ENCODE measurements around the gene NABP1.

The NABP1 gene

DNA sequence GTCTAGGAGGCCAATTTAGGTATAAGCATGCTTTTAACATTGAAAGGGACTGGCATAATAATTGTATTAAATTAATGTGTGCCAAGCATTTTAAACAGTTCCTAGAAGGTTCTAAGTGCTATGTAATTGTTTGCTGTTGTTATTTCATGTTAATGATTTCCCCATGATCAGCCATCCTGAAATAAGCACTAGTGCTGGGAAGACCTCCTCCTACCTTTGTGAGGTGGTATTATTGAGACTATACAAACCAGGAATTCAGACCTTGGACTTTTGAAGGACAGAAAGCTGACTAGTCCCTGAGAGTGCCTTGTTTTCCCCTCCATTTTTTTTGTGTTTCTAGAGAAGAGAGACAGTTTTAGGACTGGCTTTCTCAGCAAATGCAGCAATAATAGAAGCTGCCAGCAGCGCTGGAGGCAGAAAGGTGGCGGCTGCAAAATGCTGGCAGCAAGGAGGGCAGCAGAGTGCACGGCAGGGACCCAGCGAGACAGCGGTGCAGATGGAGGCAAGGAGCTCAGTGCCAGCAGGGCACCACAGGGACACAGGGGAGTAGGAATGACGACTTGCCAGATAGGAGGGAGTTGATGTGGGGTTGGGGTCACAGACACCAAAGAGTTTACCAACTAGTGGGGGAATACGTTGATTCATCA, 25.3 kb downstream of the NABP1 start:
- H4K91ac ChIP-seq (ENCODE audit: low read depth, low read length, poor library complexity): no peak overlapping the region
- H3K14ac ChIP-seq (ENCODE audit: low read length): no peak overlapping the region
- H3K27ac ChIP-seq (replicated peaks; ENCODE audit: low read length): no peak overlapping the region
- H2BK15ac ChIP-seq (ENCODE audit: low read length): no peak overlapping the region
- no peaks in the 10 kb centered on the region for H3K36me3 ChIP-seq (replicated peaks in 1 of 2; ENCODE audit: control insufficient read depth in 2 of 2, insufficient read depth in 2 of 2, low read length in 2 of 2)
- H3K9ac ChIP-seq (ENCODE audit: low read depth, low read length, poor library complexity): no peak overlapping the region
- no peak overlapping the region for H2BK120ac ChIP-seq (ENCODE audit: low read depth, low read length)
- H3K23ac ChIP-seq (ENCODE audit: low read depth, low read length, poor library complexity): no peak overlapping the region
- no peak overlapping the region for H4K8ac ChIP-seq (ENCODE audit: low read depth, low read length)
- H3K4ac ChIP-seq (ENCODE audit: low read length): no peak overlapping the region
- no peaks in the 10 kb centered on the region for H3K9me3 ChIP-seq (replicated peaks in 1 of 2; ENCODE audit: control insufficient read depth in 2 of 2, insufficient read depth in 1 of 2, low read depth in 1 of 2, low read length in 2 of 2)
- H2BK5ac ChIP-seq (ENCODE audit: low read length): no peak overlapping the region
- no peak for DNase-seq (ENCODE audit: low spot score)
- no CpG with 5 or more reads among the region's 7 CpGs for WGBS, 2 donors (ENCODE audit: extremely low coverage in 2 of 2, insufficient read length in 2 of 2, insufficient replicate concordance in 1 of 2)
- no peak overlapping the region for H2BK12ac ChIP-seq (ENCODE audit: low read length)
- no peak overlapping the region for H3K4me2 ChIP-seq (ENCODE audit: insufficient read depth, low read length, poor library complexity, severe bottlenecking)
- peaks cover 0 to 2% of the 10 kb centered on the region in 2 donors for H3K4me1 ChIP-seq (ENCODE audit: control insufficient read depth in 2 of 2, insufficient read depth in 1 of 2, low read depth in 1 of 2, low read length in 2 of 2)
- peaks cover 0 to 13% (median 0%) of the 10 kb centered on the region in 3 experiments for H3K27me3 ChIP-seq (ENCODE audit: control insufficient read depth in 3 of 3, insufficient read depth in 3 of 3, low read depth in 1 of 3, low read length in 3 of 3)
- H2AK5ac ChIP-seq (ENCODE audit: low read depth, low read length): no peak overlapping the region
- no peaks in the 10 kb centered on the region for H3K79me1 ChIP-seq (ENCODE audit: low read depth, low read length)
- H3K18ac ChIP-seq (ENCODE audit: low read length): no peak overlapping the region
- no peak overlapping the region for H2AFZ ChIP-seq (ENCODE audit: low read length)
- H3K4me3 ChIP-seq (ENCODE audit: low read length in 2 of 2): no peak overlapping the region

DNA sequence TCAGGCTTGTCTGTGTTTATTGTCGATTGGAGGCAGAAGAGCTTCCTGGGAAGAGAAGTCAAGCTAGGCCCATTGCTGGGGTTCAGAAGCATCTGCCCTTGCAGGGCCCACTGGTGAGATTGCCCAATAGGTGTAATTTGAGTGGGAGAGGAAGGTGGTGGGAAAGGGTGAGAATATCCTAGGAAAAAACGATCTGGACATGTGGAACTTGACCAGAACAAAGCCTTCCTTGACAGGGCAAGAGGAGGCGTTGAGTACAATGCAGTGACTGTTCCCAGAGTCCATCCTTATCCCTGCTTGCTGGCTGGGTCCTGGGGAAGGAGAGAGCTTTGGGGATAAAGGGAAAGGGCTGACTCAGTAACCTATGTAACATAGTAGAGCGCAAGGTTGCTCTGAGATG, 27.1 kb downstream of the NABP1 start:
- Histone ChIP-seq H3K36me3 (replicated peaks in 1 of 2; ENCODE audit: control insufficient read depth in 2 of 2, insufficient read depth in 2 of 2, low read length in 2 of 2) (no peaks in the 10 kb centered on the region), H3K4me2 (ENCODE audit: insufficient read depth, low read length, poor library complexity, severe bottlenecking) (no peak overlapping the region), H2BK120ac (ENCODE audit: low read depth, low read length) (no peak overlapping the region), H3K9ac (ENCODE audit: low read depth, low read length, poor library complexity) (no peak overlapping the region), H2AK5ac (ENCODE audit: low read depth, low read length) (no peak overlapping the region), H4K91ac (ENCODE audit: low read depth, low read length, poor library complexity) (no peak overlapping the region), H3K4me3 (ENCODE audit: low read length in 2 of 2) (no peak overlapping the region), H3K4me1 (ENCODE audit: control insufficient read depth in 2 of 2, insufficient read depth in 1 of 2, low read depth in 1 of 2, low read length in 2 of 2) (peaks cover 0 to 2% of the 10 kb centered on the region in 2 donors), H3K9me3 (replicated peaks in 1 of 2; ENCODE audit: control insufficient read depth in 2 of 2, insufficient read depth in 1 of 2, low read depth in 1 of 2, low read length in 2 of 2) (no peaks in the 10 kb centered on the region), H3K18ac (ENCODE audit: low read length) (no peak overlapping the region), H4K8ac (ENCODE audit: low read depth, low read length) (no peak overlapping the region), H3K27me3 (ENCODE audit: control insufficient read depth in 3 of 3, insufficient read depth in 3 of 3, low read depth in 1 of 3, low read length in 3 of 3) (peaks cover 0 to 13% (median 0%) of the 10 kb centered on the region in 3 experiments), H3K27ac (replicated peaks; ENCODE audit: low read length) (no peak overlapping the region), H2BK12ac (ENCODE audit: low read length) (no peak overlapping the region), H3K79me1 (ENCODE audit: low read depth, low read length) (no peaks in the 10 kb centered on the region), H2BK5ac (ENCODE audit: low read length) (no peak overlapping the region), H3K23ac (ENCODE audit: low read depth, low read length, poor library complexity) (no peak overlapping the region), H2AFZ (ENCODE audit: low read length) (no peak overlapping the region), H3K14ac (ENCODE audit: low read length) (no peak overlapping the region), H3K4ac (ENCODE audit: low read length) (no peak overlapping the region), H2BK15ac (ENCODE audit: low read length) (no peak overlapping the region)
- no CpG with 5 or more reads among the region's 4 CpGs for WGBS, 2 donors (ENCODE audit: extremely low coverage in 2 of 2, insufficient read length in 2 of 2, insufficient replicate concordance in 1 of 2)
- no peak for DNase-seq (ENCODE audit: low spot score)

GRCh38 chr2:191705701-191706100, 27.8 kb downstream of the NABP1 start:
- no peak overlapping the region for H2BK15ac ChIP-seq (ENCODE audit: low read length)
- no peaks in the 10 kb centered on the region for H3K79me1 ChIP-seq (ENCODE audit: low read depth, low read length)
- no peak overlapping the region for H3K14ac ChIP-seq (ENCODE audit: low read length)
- no peak overlapping the region for H3K18ac ChIP-seq (ENCODE audit: low read length)
- no peak overlapping the region for H2AFZ ChIP-seq (ENCODE audit: low read length)
- no peak overlapping the region for H4K8ac ChIP-seq (ENCODE audit: low read depth, low read length)
- no peak overlapping the region for H3K4me3 ChIP-seq (ENCODE audit: low read length in 2 of 2)
- peaks cover 0 to 13% (median 0%) of the 10 kb centered on the region in 3 experiments for H3K27me3 ChIP-seq (ENCODE audit: control insufficient read depth in 3 of 3, insufficient read depth in 3 of 3, low read depth in 1 of 3, low read length in 3 of 3)
- no peaks in the 10 kb centered on the region for H3K9me3 ChIP-seq (replicated peaks in 1 of 2; ENCODE audit: control insufficient read depth in 2 of 2, insufficient read depth in 1 of 2, low read depth in 1 of 2, low read length in 2 of 2)
- no peak overlapping the region for H3K27ac ChIP-seq (replicated peaks; ENCODE audit: low read length)
- H2AK5ac ChIP-seq (ENCODE audit: low read depth, low read length): no peak overlapping the region
- WGBS, 2 donors (ENCODE audit: extremely low coverage in 2 of 2, insufficient read length in 2 of 2, insufficient replicate concordance in 1 of 2): no CpG with 5 or more reads among the region's 1 CpG
- H3K4me2 ChIP-seq (ENCODE audit: insufficient read depth, low read length, poor library complexity, severe bottlenecking): no peak overlapping the region
- no peak overlapping the region for H2BK120ac ChIP-seq (ENCODE audit: low read depth, low read length)
- peaks cover 0 to 2% of the 10 kb centered on the region in 2 donors for H3K4me1 ChIP-seq (ENCODE audit: control insufficient read depth in 2 of 2, insufficient read depth in 1 of 2, low read depth in 1 of 2, low read length in 2 of 2)
- no peak overlapping the region for H2BK5ac ChIP-seq (ENCODE audit: low read length)
- no peak for DNase-seq (ENCODE audit: low spot score)
- no peak overlapping the region for H3K23ac ChIP-seq (ENCODE audit: low read depth, low read length, poor library complexity)
- no peak overlapping the region for H3K4ac ChIP-seq (ENCODE audit: low read length)
- H4K91ac ChIP-seq (ENCODE audit: low read depth, low read length, poor library complexity): no peak overlapping the region
- H3K36me3 ChIP-seq (replicated peaks in 1 of 2; ENCODE audit: control insufficient read depth in 2 of 2, insufficient read depth in 2 of 2, low read length in 2 of 2): no peaks in the 10 kb centered on the region
- no peak overlapping the region for H3K9ac ChIP-seq (ENCODE audit: low read depth, low read length, poor library complexity)
- H2BK12ac ChIP-seq (ENCODE audit: low read length): no peak overlapping the region

DNA sequence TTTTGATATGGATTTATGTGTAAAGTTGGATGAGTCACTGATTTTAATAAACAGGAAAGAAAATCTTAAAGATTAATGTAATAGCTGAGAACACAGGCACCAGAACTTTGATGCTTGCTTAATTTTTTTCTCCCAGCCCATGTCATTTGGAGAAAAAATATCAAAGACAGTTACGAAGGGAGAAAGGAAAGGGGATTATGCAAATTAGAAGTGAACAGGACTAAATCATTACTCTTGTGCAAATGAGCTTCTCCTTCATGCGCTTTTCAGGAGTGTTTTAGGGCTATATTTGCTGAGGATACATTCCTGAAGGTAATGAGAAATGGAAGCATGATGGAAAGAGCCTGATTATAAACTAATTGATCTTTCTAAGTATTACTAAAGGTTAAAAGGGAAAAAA, 28.9 kb downstream of the NABP1 start:
- no peak overlapping the region for H2AK5ac ChIP-seq (ENCODE audit: low read depth, low read length)
- no peak overlapping the region for H2BK5ac ChIP-seq (ENCODE audit: low read length)
- peaks cover 0 to 13% (median 0%) of the 10 kb centered on the region in 3 experiments for H3K27me3 ChIP-seq (ENCODE audit: control insufficient read depth in 3 of 3, insufficient read depth in 3 of 3, low read depth in 1 of 3, low read length in 3 of 3)
- no peak overlapping the region for H3K4ac ChIP-seq (ENCODE audit: low read length)
- H3K4me2 ChIP-seq (ENCODE audit: insufficient read depth, low read length, poor library complexity, severe bottlenecking): no peak overlapping the region
- no peak for DNase-seq (ENCODE audit: low spot score)
- no peaks in the 10 kb centered on the region for H3K4me1 ChIP-seq (ENCODE audit: control insufficient read depth in 2 of 2, insufficient read depth in 1 of 2, low read depth in 1 of 2, low read length in 2 of 2)
- H3K18ac ChIP-seq (ENCODE audit: low read length): no peak overlapping the region
- H4K91ac ChIP-seq (ENCODE audit: low read depth, low read length, poor library complexity): no peak overlapping the region
- no peaks in the 10 kb centered on the region for H3K79me1 ChIP-seq (ENCODE audit: low read depth, low read length)
- H3K27ac ChIP-seq (replicated peaks; ENCODE audit: low read length): no peak overlapping the region
- no peak overlapping the region for H3K4me3 ChIP-seq (ENCODE audit: low read length in 2 of 2)
- H3K9ac ChIP-seq (ENCODE audit: low read depth, low read length, poor library complexity): no peak overlapping the region
- no peaks in the 10 kb centered on the region for H3K36me3 ChIP-seq (replicated peaks in 1 of 2; ENCODE audit: control insufficient read depth in 2 of 2, insufficient read depth in 2 of 2, low read length in 2 of 2)
- WGBS, 2 donors (ENCODE audit: extremely low coverage in 2 of 2, insufficient read length in 2 of 2, insufficient replicate concordance in 1 of 2): no CpG with 5 or more reads among the region's 2 CpGs
- H4K8ac ChIP-seq (ENCODE audit: low read depth, low read length): no peak overlapping the region
- H2BK15ac ChIP-seq (ENCODE audit: low read length): no peak overlapping the region
- no peak overlapping the region for H3K23ac ChIP-seq (ENCODE audit: low read depth, low read length, poor library complexity)
- H2BK120ac ChIP-seq (ENCODE audit: low read depth, low read length): no peak overlapping the region
- no peak overlapping the region for H2AFZ ChIP-seq (ENCODE audit: low read length)
- no peaks in the 10 kb centered on the region for H3K9me3 ChIP-seq (replicated peaks in 1 of 2; ENCODE audit: control insufficient read depth in 2 of 2, insufficient read depth in 1 of 2, low read depth in 1 of 2, low read length in 2 of 2)
- H3K14ac ChIP-seq (ENCODE audit: low read length): no peak overlapping the region
- H2BK12ac ChIP-seq (ENCODE audit: low read length): no peak overlapping the region

Measured in neuronal stem cell (in vitro differentiated cells).